HCT116 (cell line): ENCODE results near the gene LIM2. TPM values are rescaled to one million over a fixed set of nuclear protein-coding genes. Genes with fewer than 3 reads are reported as not detected.

Experiments
- ATAC-seq: fragments of 200-7000 bp; cut with Tn5 transposase; 2 replicates; pipeline ENCODE4 v1.9.1; 2020; ENCODE audit warnings: mild to moderate bottlenecking, moderate library complexity
- BruUV-seq: library from RNA; stranded (reverse); fragments of 400-500 nt; replicated peaks from 2 replicates; lab custom pipeline; 2021; lab: Mats Ljungman, UMichigan
- CTCF ChIA-PET: fragments of 300-600 bp; sonication (Branson Sonifier 250); formaldehyde crosslinking; loops from one replicate; lab custom pipeline; 2021; ENCODE audit warnings: antibody characterized with exemption; lab: Charles Lee
- POLR2A ChIA-PET: fragments of 300-600, 350-600 bp; sonication (Branson Sonifier 250); formaldehyde crosslinking; loops from one replicate; lab custom pipeline; 2021; ENCODE audit warnings: antibody characterized with exemption; lab: Charles Lee
- RAD21 ChIA-PET, 2 experiments: fragments of 300-600 bp; sonication (Branson Sonifier 250); formaldehyde crosslinking; loops; one replicate each; lab custom pipeline; 2023; ENCODE audit warnings: low total read pairs in 2 of 2; ENCODE audit not compliant: uncharacterized antibody in 2 of 2, unreplicated experiment in 2 of 2, low non-redundant PET in 1 of 2; lab: Charles Lee
- DNase-seq: peaks from one replicate; pipeline ENCODE4 v3.0.0-alpha.2; 2010; ENCODE audit warnings: low read depth, low spot score
- H2AFZ ChIP-seq: fragments of 200-600 bp; shearing (Covaris generic), sonication (generic); 2 replicates; pipeline ENCODE4 v1.6.1; 2017; ENCODE audit warnings: low read depth, mixed run types, mixed read lengths, antibody characterized with exemption, low read length; ENCODE audit not compliant: poor library complexity, severe bottlenecking
- H3K27ac ChIP-seq: 2 replicates; pipeline ENCODE4 v1.5.1; 2012; ENCODE audit warnings: low read depth, low read length
- H3K27me3 ChIP-seq: fragments of 200-600 bp; sonication (generic); 2 replicates; pipeline ENCODE4 v1.6.1; 2016; ENCODE audit warnings: mixed run types, low read length, mixed read lengths; ENCODE audit not compliant: insufficient read depth
- H3K36me3 ChIP-seq, 2 experiments: fragments of 200-500 bp in 1 of 2; fragments of 200-600 bp in 1 of 2; sonication (Bioruptor generic) in 1 of 2; sonication (generic) in 1 of 2; 2 replicates each; pipeline versions ENCODE4 v1.5.1 to v1.6.1; 2014 to 2016; ENCODE audit warnings: low read length in 2 of 2, inconsistent platforms in 1 of 2, mixed read lengths in 1 of 2, mixed run types in 1 of 2; ENCODE audit not compliant: insufficient read depth in 2 of 2, control insufficient read depth in 1 of 2
- H3K4me1 ChIP-seq, 2 experiments: fragments of 200-600 bp in 1 of 2; sonication (generic) in 1 of 2; 2 replicates each; pipeline versions ENCODE4 v1.5.1 to v1.6.1; 2012 to 2017; ENCODE audit warnings: low read length in 2 of 2, inconsistent platforms in 1 of 2, mild to moderate bottlenecking in 1 of 2, mixed read lengths in 1 of 2, mixed run types in 1 of 2, moderate library complexity in 1 of 2; ENCODE audit not compliant: insufficient read depth in 2 of 2, control insufficient read depth in 1 of 2
- H3K4me2 ChIP-seq: fragments of 200-600 bp; sonication (generic); 2 replicates; pipeline ENCODE4 v1.6.1; 2017; ENCODE audit warnings: mixed run types, low read length, mixed read lengths
- H3K4me3 ChIP-seq, 2 experiments: fragments of 200-600 bp in 1 of 2; sonication (generic) in 1 of 2; replicated peaks in 1 of 2; 2 replicates each; pipeline ENCODE4 v1.5.1; 2011 to 2016; ENCODE audit warnings: low read length in 2 of 2, control low read depth in 1 of 2, low read depth in 1 of 2, mild to moderate bottlenecking in 1 of 2, mixed read lengths in 1 of 2, mixed run types in 1 of 2
- H3K79me2 ChIP-seq: fragments of 200-600 bp; sonication (generic); 2 replicates; pipeline ENCODE4 v1.6.1; 2017; ENCODE audit warnings: mild to moderate bottlenecking, mixed run types, low read length, moderate library complexity, mixed read lengths; ENCODE audit not compliant: insufficient read depth
- H3K9ac ChIP-seq: fragments of 200-600 bp; sonication (generic); 2 replicates; pipeline ENCODE4 v1.6.1; 2016; ENCODE audit warnings: low read length, mixed read lengths
- H3K9me2 ChIP-seq: fragments of 200-600 bp; sonication (generic), shearing (Covaris generic); 2 replicates; pipeline ENCODE4 v1.6.1; 2017; ENCODE audit warnings: mixed run types, mild to moderate bottlenecking, moderate library complexity; ENCODE audit not compliant: insufficient read depth
- H3K9me3 ChIP-seq, 2 experiments: fragments of 200-500 bp in 1 of 2; fragments of 200-600 bp in 1 of 2; sonication (Bioruptor generic) in 1 of 2; sonication (generic) in 1 of 2; 2 replicates each; pipeline ENCODE4 v1.6.1; 2014 to 2017; ENCODE audit warnings: low read length in 2 of 2, mixed read lengths in 2 of 2, inconsistent platforms in 1 of 2, low read depth in 1 of 2, mild to moderate bottlenecking in 1 of 2, mixed run types in 1 of 2, moderate library complexity in 1 of 2; ENCODE audit not compliant: control insufficient read depth in 1 of 2, insufficient read depth in 1 of 2
- H4K20me1 ChIP-seq: fragments of 200-600 bp; sonication (generic), shearing (Covaris generic); 2 replicates; pipeline ENCODE4 v1.6.1; 2017; ENCODE audit warnings: mixed run types, mild to moderate bottlenecking, moderate library complexity; ENCODE audit not compliant: insufficient read depth
- EGR1 ChIP-seq: IDR thresholded peaks from 2 replicates; pipeline ENCODE4 v1.6.1; 2012; ENCODE audit warnings: low read depth
- ELF1 ChIP-seq: IDR thresholded peaks from 2 replicates; pipeline ENCODE4 v1.6.1; 2012; ENCODE audit warnings: low read depth, borderline replicate concordance
- EZH2phosphoT487 ChIP-seq: fragments of 200-600 bp; IDR thresholded peaks from 2 replicates; pipeline ENCODE4 v1.6.1; 2018; ENCODE audit warnings: antibody characterized with exemption, borderline replicate concordance
- ZBTB33 ChIP-seq: IDR thresholded peaks from 2 replicates; pipeline ENCODE4 v1.6.1; 2011; ENCODE audit warnings: mild to moderate bottlenecking, low read length, moderate library complexity; ENCODE audit not compliant: insufficient replicate concordance; ENCODE audit errors: extremely low read depth
- ZFX ChIP-seq: fragments of 450-650 bp; IDR thresholded peaks from 2 replicates; pipeline ENCODE4 v1.6.1; 2017
- intact Hi-C: fragments of 100-400 bp; cut with micrococcal nuclease; formaldehyde crosslinking; loops from 2 replicates; pipeline ENCODE4 v1.10.0; 2022
- total RNA-seq: library from RNA; stranded (reverse); gene quantifications from one replicate; pipeline ENCODE4 v1.2.1, GENCODE V29; 2021; ENCODE audit not compliant: unreplicated experiment
- TF ChIP-seq, protein P1 (sequence below): IDR thresholded peaks from 2 replicates; pipeline ENCODE4 v1.6.1; 2012
- TF ChIP-seq, protein P2 (sequence below), 3 experiments: fragments of 200-600 bp in 1 of 3; sonication (generic) in 1 of 3; IDR thresholded peaks in 2 of 3; conservative IDR thresholded peaks in 1 of 3; 2 replicates each; pipeline ENCODE4 v1.5.1; 2012 to 2017; ENCODE audit warnings: low read depth in 2 of 3, low read length in 2 of 3, antibody characterized with exemption in 1 of 3, borderline replicate concordance in 1 of 3, control low read depth in 1 of 3, mild to moderate bottlenecking in 1 of 3, mixed read lengths in 1 of 3, mixed run types in 1 of 3, moderate library complexity in 1 of 3; ENCODE audit not compliant: insufficient read depth in 1 of 3

Gene LIM2
- total RNA-seq, 1 experiment from 2014 or later, result not detected

GRCh38 chr19:51415187-51415586 is 27.4 kb upstream of the LIM2 start:
- Histone ChIP-seq H3K4me3 (no peak overlapping the region), H3K9me3 (no peaks in the 10 kb centered on the region), H2AFZ (no peak overlapping the region), H3K9me2 (no peaks in the 10 kb centered on the region), H3K9ac (no peak overlapping the region), H3K4me2 (no peak overlapping the region), H3K4me1 (no peaks in the 10 kb centered on the region; a peak in 1 of 4 replicates), H3K27me3 (no peaks in the 10 kb centered on the region), H3K79me2 (no peaks in the 10 kb centered on the region), H4K20me1 (no peaks in the 10 kb centered on the region), H3K36me3 (no peaks in the 10 kb centered on the region), H3K27ac (no peak overlapping the region)
- ChIA-PET RAD21 (no interaction called here), POLR2A (no interaction called here), CTCF (no interaction called here)
- no TSS peak for BruUV-seq
- intact Hi-C loops, result no loop called here
- no peak for ATAC-seq
- DNase-seq, result no peak
- TF ChIP-seq ZBTB33, result no peak

- Histone ChIP-seq H3K4me2 (no peak overlapping the region), H3K4me3 (no peak overlapping the region), H3K9me2 (no peaks in the 10 kb centered on the region), H3K9ac (no peak overlapping the region), H3K9me3 (no peaks in the 10 kb centered on the region; a peak in 1 of 4 replicates), H2AFZ (no peak overlapping the region), H3K36me3 (no peaks in the 10 kb centered on the region), H3K4me1 (no peaks in the 10 kb centered on the region), H3K27me3 (no peaks in the 10 kb centered on the region), H4K20me1 (no peaks in the 10 kb centered on the region), H3K79me2 (no peaks in the 10 kb centered on the region), H3K27ac (no peak overlapping the region)
- RAD21 ChIA-PET, result interaction anchor here in 1 of 2 experiments (0.7 kb wide), 1 partner anchor 73 kb away, joined by 4 read pairs; no protein-coding TSS in a partner anchor
- BruUV-seq, result no TSS peak
- CTCF ChIA-PET, result no interaction called here
- POLR2A ChIA-PET, result no interaction called here
- ATAC-seq (no peak), DNase-seq (no peak)
- TF ChIP-seq EGR1 (no peak), ZFX (no peak), EZH2phosphoT487 (no peak), ELF1 (no peak)
- TF ChIP-seq, protein P1, sequence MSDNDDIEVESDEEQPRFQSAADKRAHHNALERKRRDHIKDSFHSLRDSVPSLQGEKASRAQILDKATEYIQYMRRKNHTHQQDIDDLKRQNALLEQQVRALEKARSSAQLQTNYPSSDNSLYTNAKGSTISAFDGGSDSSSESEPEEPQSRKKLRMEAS, result no peak
- TF ChIP-seq, protein P2, sequence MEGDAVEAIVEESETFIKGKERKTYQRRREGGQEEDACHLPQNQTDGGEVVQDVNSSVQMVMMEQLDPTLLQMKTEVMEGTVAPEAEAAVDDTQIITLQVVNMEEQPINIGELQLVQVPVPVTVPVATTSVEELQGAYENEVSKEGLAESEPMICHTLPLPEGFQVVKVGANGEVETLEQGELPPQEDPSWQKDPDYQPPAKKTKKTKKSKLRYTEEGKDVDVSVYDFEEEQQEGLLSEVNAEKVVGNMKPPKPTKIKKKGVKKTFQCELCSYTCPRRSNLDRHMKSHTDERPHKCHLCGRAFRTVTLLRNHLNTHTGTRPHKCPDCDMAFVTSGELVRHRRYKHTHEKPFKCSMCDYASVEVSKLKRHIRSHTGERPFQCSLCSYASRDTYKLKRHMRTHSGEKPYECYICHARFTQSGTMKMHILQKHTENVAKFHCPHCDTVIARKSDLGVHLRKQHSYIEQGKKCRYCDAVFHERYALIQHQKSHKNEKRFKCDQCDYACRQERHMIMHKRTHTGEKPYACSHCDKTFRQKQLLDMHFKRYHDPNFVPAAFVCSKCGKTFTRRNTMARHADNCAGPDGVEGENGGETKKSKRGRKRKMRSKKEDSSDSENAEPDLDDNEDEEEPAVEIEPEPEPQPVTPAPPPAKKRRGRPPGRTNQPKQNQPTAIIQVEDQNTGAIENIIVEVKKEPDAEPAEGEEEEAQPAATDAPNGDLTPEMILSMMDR (IDR thresholded peaks at IDR 0.05 in 2 of 3, conservative IDR thresholded peaks at IDR 0.05 in 1 of 3; ENCODE audit: borderline replicate concordance in 1 of 3, insufficient read depth in 1 of 3, low read depth in 2 of 3, low read length in 2 of 3), result no peak
- intact Hi-C loops, result no loop called here
Measured at GRCh38 chr19:51410950-51411748, 23.4 kb upstream of the LIM2 start.
